ENCODE measurements around the gene DSCAML1. TPM values are rescaled to one million over a fixed set of nuclear protein-coding genes. Genes with fewer than 3 reads are reported as not detected.

Gene DSCAML1
- total and polyA plus RNA-seq, 9 of the 15 experiments (the other 6 are each of a cell fraction or from before 2014, with no cell fraction given) = not detected

GRCh38 chr11:117476531-117477142, 320.4 kb downstream of the DSCAML1 start:
- BruUV-seq (replicated peaks) = no TSS peak
- no peaks in the 10 kb centered on the region for H3K36me3 ChIP-seq (ENCODE audit: control insufficient read depth, insufficient read depth, low read length)
- no peak for TF ChIP-seq ZNF589 (CRISPR knock-in tag; IDR thresholded peaks at IDR 0.05; ENCODE audit: low read depth)
- no peak for TF ChIP-seq ETV5 (CRISPR knock-in tag; IDR thresholded peaks at IDR 0.05; ENCODE audit: low read depth)
- TF ChIP-seq ZNF445 (CRISPR knock-in tag; IDR thresholded peaks at IDR 0.05; ENCODE audit: low read depth) = no peak
- no peak for TF ChIP-seq RFX1 (IDR thresholded peaks at IDR 0.05)
- TF ChIP-seq NFATC3 (IDR thresholded peaks at IDR 0.05) = no peak
- no peak for TF ChIP-seq MCM7 (IDR thresholded peaks at IDR 0.05)
- no peak for TF ChIP-seq ZNF212 (CRISPR knock-in tag; IDR thresholded peaks at IDR 0.05)
- TF ChIP-seq NR3C1 (CRISPR knock-in tag; IDR thresholded peaks at IDR 0.05) = no peak
- TF ChIP-seq HDAC6 (IDR thresholded peaks at IDR 0.05; ENCODE audit: low read depth, low read length) = no peak
- no peak for TF ChIP-seq TAF15 (IDR thresholded peaks at IDR 0.05; ENCODE audit: low read depth, low read length)
- TF ChIP-seq MIER1 (IDR thresholded peaks at IDR 0.05; ENCODE audit: low read depth) = no peak
- no peak for TF ChIP-seq RBM15 (IDR thresholded peaks at IDR 0.05; ENCODE audit: insufficient read depth, low read length)
- TF ChIP-seq MAFK (IDR thresholded peaks at IDR 0.05; ENCODE audit: low read length) = no peak
- no peak for TF ChIP-seq RBBP5 (IDR thresholded peaks at IDR 0.05; ENCODE audit: borderline replicate concordance, insufficient read depth, low read length, poor library complexity, severe bottlenecking)
- TF ChIP-seq ZNF274 (IDR thresholded peaks at IDR 0.05; ENCODE audit: borderline replicate concordance, low read depth, low read length) = no peak
- TF ChIP-seq ZBED1 (IDR thresholded peaks at IDR 0.05) = no peak
- no peak for TF ChIP-seq BRF2 (IDR thresholded peaks at IDR 0.05; ENCODE audit: borderline replicate concordance, insufficient read depth, insufficient read length)
- no peak for TF ChIP-seq KDM1A (IDR thresholded peaks at IDR 0.05)
- TF ChIP-seq GTF2E2 (tag; IDR thresholded peaks at IDR 0.05) = no peak
- TF ChIP-seq CEBPB (tag; IDR thresholded peaks at IDR 0.05) = no peak
- no peaks in the 10 kb centered on the region; the same call in 1 of the 2 replicates for H4K20me1 ChIP-seq (replicated peaks; ENCODE audit: control insufficient read depth, insufficient read depth, low read length)
- in situ Hi-C loops (cut with MboI) = no loop called here
- no peak for FAIRE-seq
- ChIA-PET CTCF (ENCODE audit: low intra/inter-chr PET ratio) (interaction anchor here (0.6 kb wide), 1 partner anchor 53 kb away, joined by 3 read pairs; no protein-coding TSS in a partner anchor), POLR2A (no interaction called here)
- WGBS (ENCODE audit: insufficient coverage, low coverage, missing lambda C conversion rate) = 3% methylated on average over 10 of the region's 10 CpGs
- H3K9ac ChIP-seq (ENCODE audit: insufficient read depth in 1 of 2, low read depth in 2 of 2, low read length in 2 of 2) = no peak overlapping the region
- no peaks in the 10 kb centered on the region for H3K4me1 ChIP-seq (replicated peaks in 1 of 2; ENCODE audit: control insufficient read depth in 2 of 2, insufficient read depth in 2 of 2, low read length in 2 of 2)
- no peak overlapping the region for H2AFZ ChIP-seq (ENCODE audit: low read depth, low read length)
- peaks cover 4 to 53% of the 10 kb centered on the region in 2 experiments for H3K27me3 ChIP-seq (ENCODE audit: control insufficient read depth in 2 of 2, insufficient read depth in 2 of 2, low read length in 2 of 2)
- H3K79me2 ChIP-seq (ENCODE audit: control insufficient read depth, insufficient read depth, low read length) = no peaks in the 10 kb centered on the region
- H3K27ac ChIP-seq (ENCODE audit: extremely low read depth, low read depth, low read length) = no peak overlapping the region
- intact Hi-C loops (cut with micrococcal nuclease) = no loop called here
- no peak overlapping the region for H3K4me2 ChIP-seq (ENCODE audit: insufficient read depth, low read length)
- DNase-seq (ENCODE audit: extremely low read depth in 1 of 4, low spot score in 3 of 4) = no peak
- H3K4me3 ChIP-seq = no peak overlapping the region
- H3K9me1 ChIP-seq (ENCODE audit: control insufficient read depth, insufficient read depth, low read length) = no peaks in the 10 kb centered on the region
- no peak for ATAC-seq
- no peaks in the 10 kb centered on the region for H3K9me3 ChIP-seq (replicated peaks; ENCODE audit: control insufficient read depth, insufficient read depth, low read depth, low read length)

Measured in K562 (cell line).